ENCODE results near the gene PLEKHG4.

PLEKHG4 gene

GRCh38 chr16:67265834-67266233, 13.5 kb upstream of the PLEKHG4 start:
- DNase-seq, result no peak

DNA sequence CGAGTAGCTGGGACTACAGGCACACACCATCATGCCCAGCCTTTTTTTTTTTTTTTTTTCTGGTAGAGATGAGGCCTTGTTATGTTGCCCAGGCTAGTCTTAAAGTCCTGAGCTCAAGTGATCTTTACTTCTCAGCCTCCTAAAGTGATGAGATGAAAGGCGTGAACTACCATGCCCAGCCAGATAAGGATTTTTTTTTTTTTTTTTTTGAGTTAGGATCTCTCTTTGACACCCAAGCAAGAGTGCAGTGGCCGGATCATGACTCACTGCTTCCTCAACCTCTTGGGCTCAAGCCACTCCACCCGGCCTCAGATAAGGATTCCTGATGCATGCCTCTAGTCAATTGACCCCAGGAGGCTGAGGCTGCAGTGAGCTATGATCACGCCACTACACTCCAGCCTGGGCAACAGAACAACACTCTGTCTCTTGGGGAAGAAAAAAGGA, 11.2 kb upstream of the PLEKHG4 start:
- no peak for DNase-seq

DNA sequence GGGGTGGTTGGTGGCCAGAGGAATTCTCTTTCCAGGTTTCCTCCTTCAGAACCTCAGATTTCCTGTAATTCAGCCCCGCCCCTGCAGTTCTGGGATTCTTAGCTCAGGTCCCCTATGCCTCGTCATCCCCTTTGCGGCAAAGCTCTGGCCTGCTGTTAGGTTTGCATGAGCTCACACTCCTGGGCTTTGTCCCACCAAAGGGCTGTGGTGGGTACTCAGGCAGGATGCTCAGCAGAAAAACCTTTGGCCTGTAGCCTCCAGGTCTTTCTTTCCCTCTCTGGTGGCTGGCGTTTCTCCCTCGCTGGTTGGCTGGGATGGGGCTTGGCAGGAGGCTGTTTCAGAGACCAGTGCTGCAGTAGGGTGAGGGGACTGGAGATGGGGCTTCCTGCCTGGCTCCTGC, 9.6 kb upstream of the PLEKHG4 start:
- no peak for DNase-seq

- no peak for DNase-seq
These were observed 8.4 kb upstream of the PLEKHG4 start for GRCh38 chr16:67270931-67271338.

DNA sequence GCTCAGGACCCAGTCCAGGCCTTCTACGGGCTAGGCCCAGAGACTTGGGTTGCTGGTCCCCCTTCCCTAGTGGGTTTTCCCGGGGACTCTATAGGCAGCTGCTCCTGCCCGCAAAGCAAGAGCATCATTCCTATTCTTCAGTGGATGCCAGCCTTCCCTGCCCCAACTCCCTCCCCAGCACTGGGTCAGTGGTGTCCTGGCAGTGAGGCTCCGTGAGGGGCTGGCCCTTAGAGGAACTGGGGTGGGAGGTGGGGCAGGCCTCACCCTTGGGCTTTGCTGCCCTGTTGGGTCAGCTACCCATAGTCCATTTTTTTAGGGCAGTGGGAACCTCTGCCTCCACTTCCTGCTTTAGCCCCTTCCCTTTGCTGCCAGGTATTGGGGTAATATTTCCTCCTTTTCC, 7.9 kb upstream of the PLEKHG4 start:
- DNase-seq, result no peak

- no peak for DNase-seq
These were observed 4.0 kb upstream of the PLEKHG4 start for GRCh38 chr16:67275321-67275720.

GRCh38 chr16:67277294-67277998, 1.9 kb upstream of the PLEKHG4 start:
- DNase-seq, result no peak

DNA sequence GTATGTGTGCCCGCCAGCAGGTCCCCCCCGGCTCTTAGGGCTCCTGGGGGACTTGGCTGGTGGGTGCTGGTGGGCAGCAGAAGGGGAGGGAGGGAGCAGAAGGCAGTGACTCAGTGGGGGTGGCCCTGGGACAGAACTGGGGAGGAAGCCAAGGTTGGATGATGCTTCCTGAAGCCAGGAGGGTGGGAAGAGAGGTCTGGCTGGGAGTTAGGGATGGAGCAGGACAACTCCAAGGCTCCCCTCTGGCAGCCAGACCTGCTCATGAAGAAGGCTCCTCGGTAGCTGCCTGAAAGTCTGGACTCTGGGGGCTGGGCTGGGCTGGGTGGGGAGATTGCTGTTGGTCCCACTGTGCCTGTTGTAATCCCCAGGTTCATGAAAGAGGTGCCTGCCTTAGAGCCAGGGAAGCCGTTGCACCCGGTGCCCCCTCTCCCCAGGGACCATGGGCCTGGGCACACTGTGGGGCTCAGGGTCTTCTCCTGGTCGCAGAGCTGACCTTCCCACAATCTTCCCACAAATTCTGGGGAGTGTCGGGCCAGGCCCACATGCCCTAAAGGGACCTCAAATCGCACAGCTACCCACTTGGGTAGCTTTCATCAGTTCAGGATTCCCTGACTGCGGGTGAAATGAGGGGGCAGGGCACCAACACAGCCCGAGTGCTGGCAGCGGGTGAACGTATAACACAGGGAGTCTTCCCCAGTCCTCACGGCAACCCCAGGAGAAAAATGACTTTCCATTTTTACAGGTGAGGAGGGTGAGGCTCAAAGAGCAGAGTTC, 1.1 kb upstream of the PLEKHG4 start:
- no peak for DNase-seq

- DNase-seq, result no peak
These were observed 498 bp upstream of the PLEKHG4 start for GRCh38 chr16:67278773-67279295.

GRCh38 chr16:67280090-67281015, 1.0 kb downstream of the PLEKHG4 start:
- no peak for DNase-seq

- DNase-seq, result no peak
These were observed 2.5 kb downstream of the PLEKHG4 start for GRCh38 chr16:67281536-67282446.

DNA sequence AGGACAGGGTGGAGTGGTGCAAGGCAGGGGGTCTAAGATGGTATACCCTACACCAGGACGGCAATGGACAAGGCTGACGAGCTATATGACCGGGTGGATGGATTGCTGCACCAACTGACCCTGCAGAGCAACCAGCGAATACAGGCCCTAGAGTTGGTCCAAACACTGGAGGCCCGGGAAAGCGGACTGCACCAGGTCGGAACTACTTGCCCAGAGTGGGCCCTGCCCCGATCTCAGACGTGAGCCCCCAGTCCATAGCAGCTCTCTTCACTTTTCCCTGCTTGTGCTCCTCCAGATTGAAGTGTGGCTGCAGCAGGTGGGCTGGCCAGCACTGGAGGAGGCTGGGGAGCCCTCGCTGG, 3.1 kb downstream of the PLEKHG4 start:
- DNase-seq, result no peak

DNA sequence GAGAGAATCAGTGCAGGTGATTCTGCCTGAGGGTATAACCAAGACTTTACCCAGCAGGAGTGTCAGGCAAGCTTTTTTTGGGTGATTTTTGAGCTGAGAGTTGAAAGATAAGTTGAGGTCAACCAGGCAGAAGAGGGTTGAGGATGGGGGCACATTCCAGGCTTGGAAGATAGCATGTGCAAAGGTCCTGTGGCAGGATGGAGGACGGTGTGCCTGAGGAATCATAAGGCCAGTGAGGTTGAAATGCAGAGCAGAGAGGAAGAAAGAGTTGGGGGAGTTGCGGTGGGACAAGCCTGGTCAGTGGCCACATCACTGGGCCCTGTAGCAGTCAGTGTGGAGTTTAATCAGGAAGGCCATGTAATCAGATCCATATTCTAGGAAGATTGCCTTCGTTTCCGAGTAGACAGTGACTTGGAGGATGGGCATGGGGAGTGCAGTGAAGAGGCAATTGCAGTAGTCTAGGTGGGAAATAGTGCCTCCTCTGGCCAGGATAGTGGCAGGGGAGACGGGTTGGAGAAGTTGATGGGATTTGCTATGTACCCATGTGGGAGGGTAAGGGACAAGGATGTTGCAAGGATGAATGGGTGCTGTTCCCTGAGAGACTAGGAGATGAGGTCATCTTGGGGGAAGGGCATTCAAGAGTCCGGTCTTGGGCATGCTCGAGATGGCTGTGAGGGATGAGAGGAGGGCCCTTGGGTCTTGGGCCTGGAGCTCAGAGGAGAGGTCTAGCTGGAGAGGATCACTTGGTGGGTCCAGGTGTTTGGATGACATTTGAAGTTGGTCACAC, 3.9 kb downstream of the PLEKHG4 start:
- DNase-seq, result no peak

DNA sequence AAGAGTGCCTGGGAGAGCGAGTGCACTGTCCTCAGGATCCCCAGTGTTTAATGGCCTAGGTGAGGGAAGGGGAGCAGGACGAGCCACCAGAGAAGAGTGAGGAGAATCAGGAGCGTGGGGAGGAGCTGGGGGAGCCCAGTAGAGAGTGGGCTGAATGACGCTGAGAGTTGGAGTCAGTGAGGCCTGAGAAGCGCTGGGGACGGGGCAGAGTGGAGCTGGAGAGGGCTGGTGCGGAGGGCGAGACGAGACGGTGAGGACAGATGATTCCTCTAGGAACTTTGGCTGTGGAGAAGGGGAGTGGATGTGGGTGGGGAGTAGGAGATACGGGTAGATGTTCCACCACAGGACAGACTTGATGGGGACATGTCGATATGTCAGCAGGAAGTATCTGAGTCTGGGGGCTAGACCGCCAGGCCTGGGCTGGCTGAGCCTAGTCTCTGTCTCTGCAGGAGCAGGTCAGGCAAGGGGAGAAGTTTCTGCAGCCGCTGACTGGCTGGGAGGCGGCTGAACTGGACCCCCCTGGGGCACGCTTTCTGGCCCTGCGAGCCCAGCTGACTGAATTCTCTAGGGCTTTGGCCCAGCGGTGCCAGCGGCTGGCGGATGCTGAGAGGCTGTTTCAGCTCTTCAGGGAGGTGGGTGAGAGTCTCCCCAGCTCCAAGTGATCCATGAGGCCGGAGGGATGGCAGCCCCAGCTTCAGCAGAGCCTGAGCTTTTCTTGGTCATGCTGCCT, 4.7 kb downstream of the PLEKHG4 start:
- no peak for DNase-seq

DNA sequence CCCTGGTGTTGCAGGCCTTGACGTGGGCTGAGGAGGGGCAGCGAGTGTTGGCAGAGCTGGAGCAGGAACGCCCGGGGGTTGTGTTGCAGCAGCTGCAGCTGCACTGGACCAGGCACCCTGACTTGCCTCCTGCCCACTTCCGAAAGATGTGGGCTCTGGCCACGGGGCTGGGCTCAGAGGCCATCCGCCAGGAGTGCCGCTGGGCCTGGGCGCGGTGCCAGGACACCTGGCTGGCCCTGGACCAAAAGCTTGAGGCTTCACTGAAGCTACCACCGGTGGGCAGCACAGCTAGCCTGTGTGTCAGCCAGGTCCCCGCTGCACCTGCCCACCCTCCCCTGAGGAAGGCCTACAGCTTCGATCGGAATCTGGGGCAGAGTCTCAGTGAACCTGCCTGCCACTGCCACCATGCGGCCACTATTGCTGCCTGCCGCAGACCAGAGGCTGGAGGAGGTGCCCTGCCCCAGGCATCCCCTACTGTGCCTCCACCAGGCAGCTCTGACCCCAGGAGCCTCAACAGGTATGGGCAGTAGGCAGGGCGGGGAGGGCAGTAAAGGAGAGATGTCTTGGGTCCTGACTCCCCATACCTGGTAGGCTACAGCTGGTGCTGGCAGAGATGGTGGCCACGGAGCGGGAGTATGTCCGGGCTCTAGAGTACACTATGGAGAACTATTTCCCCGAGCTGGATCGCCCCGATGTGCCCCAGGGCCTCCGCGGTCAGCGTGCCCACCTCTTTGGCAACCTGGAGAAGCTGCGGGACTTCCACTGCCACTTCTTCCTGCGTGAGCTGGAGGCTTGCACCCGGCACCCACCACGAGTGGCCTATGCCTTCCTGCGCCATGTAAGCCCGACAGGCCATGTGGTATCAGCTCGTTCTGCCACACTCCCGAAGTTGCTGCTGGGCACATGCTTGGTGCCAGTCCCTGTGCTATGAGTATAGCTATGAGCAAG, 5.6 kb downstream of the PLEKHG4 start:
- DNase-seq, result peak; percentile 64

- DNase-seq, result no peak
These were observed 7.3 kb downstream of the PLEKHG4 start for GRCh38 chr16:67286441-67287235.

GRCh38 chr16:67287960-67288359, 8.6 kb downstream of the PLEKHG4 start:
- no peak for DNase-seq

DNA sequence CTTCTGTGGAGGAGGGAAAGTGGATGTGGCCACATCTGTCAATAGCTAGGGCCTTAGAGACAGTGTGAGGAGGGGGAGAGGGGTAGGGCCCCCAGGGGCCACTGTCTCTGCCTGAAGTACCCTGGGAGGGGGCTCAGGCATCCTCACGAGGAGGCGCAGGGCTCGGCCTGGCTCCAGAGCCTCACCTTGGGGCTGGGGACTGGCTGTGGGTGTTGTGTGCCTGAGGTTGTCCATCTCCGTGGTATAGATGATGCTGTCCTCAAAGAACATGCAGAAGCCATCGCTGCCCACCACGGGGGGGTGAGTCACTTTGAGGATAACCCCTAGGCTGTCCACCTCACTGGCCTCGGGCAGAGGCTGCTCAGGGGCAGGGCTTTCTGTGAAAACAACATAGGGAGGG, 12.1 kb downstream of the PLEKHG4 start:
- DNase-seq, result no peak
